HEK293 (cell line): ENCODE results near the gene ORM2.

ENCODE experiments used
- CTCF ChIA-PET: fragments of 350-600 bp; formaldehyde crosslinking; extraction: SDS; loops from one replicate; lab custom pipeline; 2021; ENCODE audit warnings: antibody characterized with exemption; lab: Yijun Ruan, JAX
- POLR2A ChIA-PET: fragments of 300-600 bp; formaldehyde crosslinking; extraction: SDS; loops from one replicate; lab custom pipeline; 2020; ENCODE audit warnings: antibody characterized with exemption, inconsistent platforms; lab: Yijun Ruan, JAX
- H3K27ac ChIP-seq: fragments of 200-500 bp; sonication (Bioruptor generic); 2 replicates; pipeline ENCODE4 v1.5.1; 2014; ENCODE audit warnings: low read depth, low read length, control low read depth, inconsistent platforms; ENCODE audit errors: extremely low read depth
- H3K36me3 ChIP-seq, 2 experiments: fragments of 200-500 bp in 1 of 2; sonication (Bioruptor generic) in 1 of 2; 1 replicate in 1 of 2; 2 replicates in 1 of 2; pipeline ENCODE4 v1.5.1; 2014 to 2017; ENCODE audit warnings: inconsistent platforms in 2 of 2, low read length in 2 of 2; ENCODE audit not compliant: control insufficient read depth in 2 of 2, insufficient read depth in 1 of 2
- H3K4me1 ChIP-seq: fragments of 200-500 bp; sonication (Bioruptor generic); 2 replicates; pipeline ENCODE4 v1.5.1; 2014; ENCODE audit warnings: mild to moderate bottlenecking, low read length, inconsistent platforms; ENCODE audit not compliant: control insufficient read depth, insufficient read depth
- H3K4me3 ChIP-seq: 2 replicates; pipeline ENCODE4 v1.5.1; 2011; ENCODE audit warnings: low read depth, mild to moderate bottlenecking, control low read depth, low read length, moderate library complexity
- H3K9me3 ChIP-seq: fragments of 200-500 bp; sonication (Bioruptor generic); 2 replicates; pipeline ENCODE4 v1.5.1; 2014; ENCODE audit warnings: low read depth, low read length, inconsistent platforms; ENCODE audit not compliant: control insufficient read depth, insufficient read depth
- KLF10 ChIP-seq: fragments of 450-650 bp; IDR thresholded peaks from 2 replicates; pipeline ENCODE4 v1.5.1; 2018; ENCODE audit warnings: missing biosample characterization, mild to moderate bottlenecking, missing genetic modification characterization
- KLF8 ChIP-seq: fragments of 450-650 bp; formaldehyde crosslinking; IDR thresholded peaks from 2 replicates; pipeline ENCODE4 v1.5.1; 2016; ENCODE audit warnings: missing biosample characterization, missing genetic modification characterization
- PRDM6 ChIP-seq: fragments of 450-650 bp; formaldehyde crosslinking; IDR thresholded peaks from 2 replicates; pipeline ENCODE4 v1.5.1; 2017; ENCODE audit warnings: missing biosample characterization, missing genetic modification characterization
- SP2 ChIP-seq: fragments of 450-650 bp; formaldehyde crosslinking; IDR thresholded peaks from 2 replicates; pipeline ENCODE4 v1.5.1; 2016; ENCODE audit warnings: missing biosample characterization, missing genetic modification characterization
- ZBTB7A ChIP-seq: fragments of 450-650 bp; formaldehyde crosslinking; IDR thresholded peaks from 2 replicates; pipeline ENCODE4 v1.5.1; 2016; ENCODE audit warnings: low read depth, missing biosample characterization, missing genetic modification characterization
- ZIC2 ChIP-seq: fragments of 450-650 bp; formaldehyde crosslinking; IDR thresholded peaks from 2 replicates; pipeline ENCODE4 v1.5.1; 2016; ENCODE audit warnings: missing biosample characterization, missing genetic modification characterization
- ZNF174 ChIP-seq: fragments of 450-650 bp; formaldehyde crosslinking; IDR thresholded peaks from 2 replicates; pipeline ENCODE4 v1.5.0; 2017; ENCODE audit warnings: missing biosample characterization, mild to moderate bottlenecking, missing genetic modification characterization
- ZNF211 ChIP-seq: fragments of 450-650 bp; formaldehyde crosslinking; IDR thresholded peaks from 2 replicates; pipeline ENCODE4 v1.5.1; 2016; ENCODE audit warnings: low read depth, missing biosample characterization, missing genetic modification characterization
- ZNF223 ChIP-seq: fragments of 450-650 bp; formaldehyde crosslinking; IDR thresholded peaks from 2 replicates; pipeline ENCODE4 v1.5.1; 2016; ENCODE audit warnings: missing biosample characterization, missing genetic modification characterization
- ZNF366 ChIP-seq: fragments of 450-650 bp; formaldehyde crosslinking; conservative IDR thresholded peaks from 2 replicates; pipeline ENCODE4 v1.5.1; 2016; ENCODE audit warnings: missing biosample characterization, missing genetic modification characterization
- ZNF37A ChIP-seq: fragments of 450-650 bp; IDR thresholded peaks from 2 replicates; pipeline ENCODE4 v1.5.1; 2018; ENCODE audit warnings: missing biosample characterization, missing genetic modification characterization
- ZNF473 ChIP-seq: fragments of 450-650 bp; formaldehyde crosslinking; IDR thresholded peaks from 2 replicates; pipeline ENCODE4 v1.5.1; 2017; ENCODE audit warnings: missing biosample characterization, missing genetic modification characterization
- ZNF510 ChIP-seq: fragments of 450-650 bp; formaldehyde crosslinking; IDR thresholded peaks from 2 replicates; pipeline ENCODE4 v1.5.1; 2018; ENCODE audit warnings: mild to moderate bottlenecking, missing genetic modification characterization, missing biosample characterization; ENCODE audit not compliant: insufficient replicate concordance
- ZNF514 ChIP-seq: fragments of 450-650 bp; formaldehyde crosslinking; IDR thresholded peaks from 2 replicates; pipeline ENCODE4 v1.5.1; 2016; ENCODE audit warnings: missing biosample characterization, missing genetic modification characterization
- ZNF658 ChIP-seq: fragments of 450-650 bp; formaldehyde crosslinking; IDR thresholded peaks from 2 replicates; pipeline ENCODE4; 2016; ENCODE audit warnings: missing biosample characterization, missing genetic modification characterization
- ZNF785 ChIP-seq: fragments of 450-650 bp; formaldehyde crosslinking; IDR thresholded peaks from 2 replicates; pipeline ENCODE4 v1.5.1; 2016; ENCODE audit warnings: missing biosample characterization, missing genetic modification characterization
- ZNF791 ChIP-seq: fragments of 450-650 bp; formaldehyde crosslinking; IDR thresholded peaks from 2 replicates; pipeline ENCODE4 v1.5.1; 2016; ENCODE audit warnings: missing biosample characterization, missing genetic modification characterization
- ZSCAN16 ChIP-seq: fragments of 450-650 bp; formaldehyde crosslinking; IDR thresholded peaks from 2 replicates; pipeline ENCODE4 v1.5.1; 2016; ENCODE audit warnings: missing biosample characterization, missing genetic modification characterization
- TF ChIP-seq, protein P1 (sequence below): fragments of 450-650 bp; formaldehyde crosslinking; IDR thresholded peaks from 2 replicates; pipeline ENCODE4 v1.5.1; 2016; ENCODE audit warnings: missing biosample characterization, missing genetic modification characterization
- TF ChIP-seq, protein P2 (sequence below): fragments of 450-650 bp; formaldehyde crosslinking; IDR thresholded peaks from 2 replicates; pipeline ENCODE4 v1.5.1; 2017; ENCODE audit warnings: missing biosample characterization, mild to moderate bottlenecking, missing genetic modification characterization, moderate library complexity
- TF ChIP-seq, protein P3 (sequence below): fragments of 450-650 bp; formaldehyde crosslinking; conservative IDR thresholded peaks from 2 replicates; pipeline ENCODE4 v1.5.1; 2016; ENCODE audit warnings: low read depth, missing biosample characterization, missing genetic modification characterization

ORM2 gene

DNA sequence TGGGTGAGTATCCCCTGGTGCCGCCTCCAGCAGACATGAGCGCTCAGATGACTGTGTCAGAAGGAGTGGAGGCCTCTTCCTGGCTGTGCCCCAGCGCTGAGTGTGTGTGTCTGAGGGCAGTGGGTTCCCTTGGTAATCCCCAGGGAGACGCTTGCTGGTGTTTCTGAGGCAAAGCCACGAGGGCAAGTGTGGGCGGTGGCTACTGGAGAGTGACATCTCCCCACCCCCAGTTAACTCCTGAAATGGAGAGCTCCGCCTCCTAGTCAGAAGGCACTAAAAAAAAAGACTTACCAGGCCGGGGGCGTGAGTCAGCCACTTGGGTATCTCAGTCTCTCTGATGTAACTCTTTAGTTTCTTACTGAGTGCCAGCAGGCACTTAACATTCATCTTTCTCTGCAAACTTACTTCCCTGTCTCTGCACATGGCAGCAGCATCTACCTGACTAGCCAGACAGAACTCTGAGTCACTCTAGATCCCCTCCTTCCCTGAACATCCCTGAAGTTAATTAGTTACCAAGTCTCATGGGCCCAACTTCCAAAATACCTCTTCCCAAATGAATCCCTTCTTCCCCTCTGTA is 19.3 kb downstream of the ORM2 start (continued):
- TF ChIP-seq, protein P1, sequence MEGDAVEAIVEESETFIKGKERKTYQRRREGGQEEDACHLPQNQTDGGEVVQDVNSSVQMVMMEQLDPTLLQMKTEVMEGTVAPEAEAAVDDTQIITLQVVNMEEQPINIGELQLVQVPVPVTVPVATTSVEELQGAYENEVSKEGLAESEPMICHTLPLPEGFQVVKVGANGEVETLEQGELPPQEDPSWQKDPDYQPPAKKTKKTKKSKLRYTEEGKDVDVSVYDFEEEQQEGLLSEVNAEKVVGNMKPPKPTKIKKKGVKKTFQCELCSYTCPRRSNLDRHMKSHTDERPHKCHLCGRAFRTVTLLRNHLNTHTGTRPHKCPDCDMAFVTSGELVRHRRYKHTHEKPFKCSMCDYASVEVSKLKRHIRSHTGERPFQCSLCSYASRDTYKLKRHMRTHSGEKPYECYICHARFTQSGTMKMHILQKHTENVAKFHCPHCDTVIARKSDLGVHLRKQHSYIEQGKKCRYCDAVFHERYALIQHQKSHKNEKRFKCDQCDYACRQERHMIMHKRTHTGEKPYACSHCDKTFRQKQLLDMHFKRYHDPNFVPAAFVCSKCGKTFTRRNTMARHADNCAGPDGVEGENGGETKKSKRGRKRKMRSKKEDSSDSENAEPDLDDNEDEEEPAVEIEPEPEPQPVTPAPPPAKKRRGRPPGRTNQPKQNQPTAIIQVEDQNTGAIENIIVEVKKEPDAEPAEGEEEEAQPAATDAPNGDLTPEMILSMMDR (tag by site-specific recombination), result no peak
- no peak for TF ChIP-seq ZSCAN16
- TF ChIP-seq ZIC2, result peak; percentile 70
- no peak for TF ChIP-seq ZNF514
- no peak for TF ChIP-seq ZNF510 (tag by site-specific recombination)
- peak; percentile 27; the same call in 1 of the 2 replicates for TF ChIP-seq KLF10
- no peak for TF ChIP-seq KLF8 (tag by site-specific recombination)
- TF ChIP-seq ZNF785 (tag by site-specific recombination), result no peak
- TF ChIP-seq SP2 (tag by site-specific recombination), result peak; percentile 54
- no peak for TF ChIP-seq ZNF37A (tag by site-specific recombination)

GRCh38 chr9:114349713-114350480 is 20.2 kb downstream of the ORM2 start:
- POLR2A ChIA-PET, result no interaction called here

More at GRCh38 chr9:114349713-114350480, 20.2 kb downstream of the ORM2 start:
- TF ChIP-seq ZNF658 (tag by site-specific recombination), result no peak
- no peak for TF ChIP-seq ZNF223 (tag by site-specific recombination)
- TF ChIP-seq ZBTB7A (tag by site-specific recombination), result no peak
- no peak for TF ChIP-seq ZNF473 (tag by site-specific recombination)
- no peak for TF ChIP-seq ZNF174
- TF ChIP-seq, protein P2, sequence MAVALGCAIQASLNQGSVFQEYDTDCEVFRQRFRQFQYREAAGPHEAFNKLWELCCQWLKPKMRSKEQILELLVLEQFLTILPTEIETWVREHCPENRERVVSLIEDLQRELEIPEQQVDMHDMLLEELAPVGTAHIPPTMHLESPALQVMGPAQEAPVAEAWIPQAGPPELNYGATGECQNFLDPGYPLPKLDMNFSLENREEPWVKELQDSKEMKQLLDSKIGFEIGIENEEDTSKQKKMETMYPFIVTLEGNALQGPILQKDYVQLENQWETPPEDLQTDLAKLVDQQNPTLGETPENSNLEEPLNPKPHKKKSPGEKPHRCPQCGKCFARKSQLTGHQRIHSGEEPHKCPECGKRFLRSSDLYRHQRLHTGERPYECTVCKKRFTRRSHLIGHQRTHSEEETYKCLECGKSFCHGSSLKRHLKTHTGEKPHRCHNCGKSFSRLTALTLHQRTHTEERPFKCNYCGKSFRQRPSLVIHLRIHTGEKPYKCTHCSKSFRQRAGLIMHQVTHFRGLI (tag by site-specific recombination), result no peak
- TF ChIP-seq PRDM6 (tag by site-specific recombination), result no peak
- TF ChIP-seq, protein P3, sequence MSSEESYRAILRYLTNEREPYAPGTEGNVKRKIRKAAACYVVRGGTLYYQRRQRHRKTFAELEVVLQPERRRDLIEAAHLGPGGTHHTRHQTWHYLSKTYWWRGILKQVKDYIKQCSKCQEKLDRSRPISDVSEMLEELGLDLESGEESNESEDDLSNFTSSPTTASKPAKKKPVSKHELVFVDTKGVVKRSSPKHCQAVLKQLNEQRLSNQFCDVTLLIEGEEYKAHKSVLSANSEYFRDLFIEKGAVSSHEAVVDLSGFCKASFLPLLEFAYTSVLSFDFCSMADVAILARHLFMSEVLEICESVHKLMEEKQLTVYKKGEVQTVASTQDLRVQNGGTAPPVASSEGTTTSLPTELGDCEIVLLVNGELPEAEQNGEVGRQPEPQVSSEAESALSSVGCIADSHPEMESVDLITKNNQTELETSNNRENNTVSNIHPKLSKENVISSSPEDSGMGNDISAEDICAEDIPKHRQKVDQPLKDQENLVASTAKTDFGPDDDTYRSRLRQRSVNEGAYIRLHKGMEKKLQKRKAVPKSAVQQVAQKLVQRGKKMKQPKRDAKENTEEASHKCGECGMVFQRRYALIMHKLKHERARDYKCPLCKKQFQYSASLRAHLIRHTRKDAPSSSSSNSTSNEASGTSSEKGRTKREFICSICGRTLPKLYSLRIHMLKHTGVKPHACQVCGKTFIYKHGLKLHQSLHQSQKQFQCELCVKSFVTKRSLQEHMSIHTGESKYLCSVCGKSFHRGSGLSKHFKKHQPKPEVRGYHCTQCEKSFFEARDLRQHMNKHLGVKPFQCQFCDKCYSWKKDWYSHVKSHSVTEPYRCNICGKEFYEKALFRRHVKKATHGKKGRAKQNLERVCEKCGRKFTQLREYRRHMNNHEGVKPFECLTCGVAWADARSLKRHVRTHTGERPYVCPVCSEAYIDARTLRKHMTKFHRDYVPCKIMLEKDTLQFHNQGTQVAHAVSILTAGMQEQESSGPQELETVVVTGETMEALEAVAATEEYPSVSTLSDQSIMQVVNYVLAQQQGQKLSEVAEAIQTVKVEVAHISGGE (tag by site-specific recombination), result no peak
- no peak for TF ChIP-seq ZNF791
- no peak for TF ChIP-seq ZNF366 (tag by site-specific recombination)
- no peak for TF ChIP-seq ZNF211 (tag by site-specific recombination)
- Histone ChIP-seq H3K4me3 (no peak overlapping the region), H3K36me3 (no peaks in the 10 kb centered on the region), H3K9me3 (no peaks in the 10 kb centered on the region), H3K4me1 (peaks cover 8% of the 10 kb centered on the region), H3K27ac (0 out of 2 replicates have a peak overlapping the region, but pooled peaks have one; percentile 24)
- CTCF ChIA-PET, result interaction anchor here (0.6 to 4.0 kb wide), 6 partner anchors 11 to 665 kb away, joined by 3 to 17 read pairs (median 4); no protein-coding TSS in a partner anchor
